ENCODE measurements around the gene PCBP2. TPM values are rescaled to one million over a fixed set of nuclear protein-coding genes. Genes with fewer than 3 reads are reported as not detected.

Gene PCBP2
- total RNA-seq, 1 donor from 2014 or later = 1,170 TPM

DNA sequence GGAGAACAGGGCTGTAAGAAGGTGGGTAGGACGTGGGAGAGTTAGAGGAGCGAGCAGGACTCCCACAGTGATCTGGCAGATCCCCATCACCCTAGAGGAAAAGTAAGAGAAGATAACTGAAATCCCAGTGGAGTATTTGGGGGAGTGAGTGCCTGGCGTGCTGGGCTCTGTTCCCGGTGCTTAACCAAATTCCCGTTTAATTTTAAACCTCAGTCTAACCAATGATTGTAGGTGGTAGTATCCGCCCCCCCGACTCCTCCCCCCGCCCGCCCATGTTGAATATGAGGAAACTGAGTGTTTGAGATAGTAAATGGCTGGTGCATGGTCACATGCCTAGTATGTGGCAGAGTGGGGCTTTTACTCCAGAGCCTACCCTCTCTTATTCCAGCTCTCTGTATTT lies 50.4 kb downstream of the PCBP2 start:
- Mint-ChIP-seq H3K9me3 (ENCODE audit: unreplicated experiment) (peaks cover 15% of the 10 kb centered on the region), H3K27ac (ENCODE audit: unreplicated experiment) (peak overlapping the region; percentile 95), H3K27me3 (ENCODE audit: unreplicated experiment) (peaks cover 27% of the 10 kb centered on the region)

DNA sequence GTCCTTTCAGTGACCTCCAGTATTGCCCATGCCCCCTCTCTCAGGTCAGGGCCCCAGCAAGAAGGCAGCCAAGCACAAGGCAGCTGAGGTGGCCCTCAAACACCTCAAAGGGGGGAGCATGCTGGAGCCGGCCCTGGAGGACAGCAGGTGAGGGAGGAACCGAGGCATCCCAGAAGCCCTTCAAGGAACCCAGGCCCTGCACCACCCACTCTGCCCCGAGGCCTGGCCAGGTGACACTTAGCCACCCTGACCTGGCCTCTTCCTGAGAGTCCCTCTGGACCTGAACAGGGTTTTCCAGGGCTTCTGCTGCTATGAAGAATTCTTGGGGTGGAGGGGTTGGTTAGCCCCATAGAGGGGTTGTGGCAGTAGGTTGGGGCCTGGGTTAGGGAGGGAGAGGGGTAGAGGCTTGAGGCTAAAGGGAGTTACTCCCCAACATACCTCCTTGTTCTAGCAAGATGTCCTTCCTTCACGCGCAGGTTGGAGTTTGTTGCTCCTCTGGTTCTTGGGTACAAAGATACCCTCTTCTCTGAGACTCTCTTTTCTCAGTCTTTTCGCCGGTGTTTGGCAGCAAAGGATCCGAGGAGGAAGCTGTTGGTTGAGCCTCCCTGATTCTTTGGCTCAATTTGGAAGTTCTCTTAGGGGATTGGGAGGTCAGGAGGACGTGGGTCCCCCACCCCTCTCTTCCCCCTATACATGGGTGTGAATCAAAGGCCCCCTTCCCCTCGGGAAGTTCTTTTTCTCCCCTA lies 51.3 kb downstream of the PCBP2 start:
- Mint-ChIP-seq H3K36me3 (ENCODE audit: unreplicated experiment) (no peaks in the 10 kb centered on the region), H3K27me3 (ENCODE audit: unreplicated experiment) (peaks cover 26% of the 10 kb centered on the region)

More for the DNA sequence above, 50.4 kb downstream of the PCBP2 start:
- Mint-ChIP-seq H3K4me3 (ENCODE audit: unreplicated experiment) (peak overlapping the region; percentile 91), H3K36me3 (ENCODE audit: unreplicated experiment) (no peaks in the 10 kb centered on the region), H3K4me1 (ENCODE audit: low read depth, unreplicated experiment) (peaks cover 18% of the 10 kb centered on the region)
- TF ChIP-seq, protein P1, sequence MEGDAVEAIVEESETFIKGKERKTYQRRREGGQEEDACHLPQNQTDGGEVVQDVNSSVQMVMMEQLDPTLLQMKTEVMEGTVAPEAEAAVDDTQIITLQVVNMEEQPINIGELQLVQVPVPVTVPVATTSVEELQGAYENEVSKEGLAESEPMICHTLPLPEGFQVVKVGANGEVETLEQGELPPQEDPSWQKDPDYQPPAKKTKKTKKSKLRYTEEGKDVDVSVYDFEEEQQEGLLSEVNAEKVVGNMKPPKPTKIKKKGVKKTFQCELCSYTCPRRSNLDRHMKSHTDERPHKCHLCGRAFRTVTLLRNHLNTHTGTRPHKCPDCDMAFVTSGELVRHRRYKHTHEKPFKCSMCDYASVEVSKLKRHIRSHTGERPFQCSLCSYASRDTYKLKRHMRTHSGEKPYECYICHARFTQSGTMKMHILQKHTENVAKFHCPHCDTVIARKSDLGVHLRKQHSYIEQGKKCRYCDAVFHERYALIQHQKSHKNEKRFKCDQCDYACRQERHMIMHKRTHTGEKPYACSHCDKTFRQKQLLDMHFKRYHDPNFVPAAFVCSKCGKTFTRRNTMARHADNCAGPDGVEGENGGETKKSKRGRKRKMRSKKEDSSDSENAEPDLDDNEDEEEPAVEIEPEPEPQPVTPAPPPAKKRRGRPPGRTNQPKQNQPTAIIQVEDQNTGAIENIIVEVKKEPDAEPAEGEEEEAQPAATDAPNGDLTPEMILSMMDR (IDR thresholded peaks at IDR 0.05; ENCODE audit: partially characterized antibody, unreplicated experiment) = no peak
- no peak for DNase-seq

DNA sequence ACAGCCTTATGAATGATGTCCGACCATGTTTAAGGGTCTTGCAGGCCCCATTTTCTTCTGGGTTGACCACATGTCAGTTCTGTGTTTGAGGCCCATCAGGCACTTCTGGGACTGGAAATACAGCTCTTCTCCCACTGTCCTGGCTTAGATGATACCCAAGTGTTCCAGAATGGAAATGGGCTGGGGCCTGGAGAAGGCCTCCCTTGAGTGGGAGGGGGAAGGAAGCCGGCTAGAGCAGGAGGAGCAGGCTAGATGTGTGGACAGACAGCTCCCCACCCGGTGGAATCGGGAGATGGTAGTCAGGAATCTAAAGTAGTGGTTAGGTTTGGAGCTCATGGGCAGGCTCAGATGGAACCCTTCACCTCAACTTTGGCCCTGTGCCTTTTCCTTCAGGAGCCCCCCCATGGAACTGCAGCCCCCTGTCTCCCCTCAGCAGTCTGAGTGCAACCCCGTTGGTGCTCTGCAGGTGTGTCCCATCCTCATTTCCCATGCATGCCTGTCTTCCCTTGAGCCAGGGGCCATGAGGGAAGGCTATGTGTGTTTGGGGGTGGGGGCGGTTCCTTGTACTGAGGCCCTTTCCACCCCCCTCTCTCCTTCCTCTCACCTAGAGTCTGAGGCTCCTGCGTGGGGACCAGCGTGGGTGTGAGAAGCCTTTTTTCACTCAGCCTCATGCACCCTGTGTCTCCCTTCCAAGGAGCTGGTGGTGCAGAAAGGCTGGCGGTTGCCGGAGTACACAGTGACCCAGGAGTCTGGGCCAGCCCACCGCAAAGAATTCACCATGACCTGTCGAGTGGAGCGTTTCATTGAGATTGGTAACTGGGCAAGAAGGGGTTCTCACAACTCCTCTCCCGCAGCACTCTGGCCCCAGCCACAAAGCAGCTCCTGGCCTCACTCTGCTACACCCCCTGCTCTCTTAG lies 52.4 kb downstream of the PCBP2 start:
- Mint-ChIP-seq H3K27me3 (ENCODE audit: unreplicated experiment) (peaks cover 16% of the 10 kb centered on the region), H3K4me1 (ENCODE audit: low read depth, unreplicated experiment) (peaks cover 15% of the 10 kb centered on the region), H3K36me3 (ENCODE audit: unreplicated experiment) (no peaks in the 10 kb centered on the region), H3K4me3 (ENCODE audit: unreplicated experiment) (no peak overlapping the region), H3K9me3 (ENCODE audit: unreplicated experiment) (peaks cover 4% of the 10 kb centered on the region), H3K27ac (ENCODE audit: unreplicated experiment) (no peak overlapping the region)
- TF ChIP-seq, protein P1 (IDR thresholded peaks at IDR 0.05; ENCODE audit: partially characterized antibody, unreplicated experiment) = no peak
- DNase-seq = no peak

More for the DNA sequence above, 51.3 kb downstream of the PCBP2 start:
- Mint-ChIP-seq H3K9me3 (ENCODE audit: unreplicated experiment) (peaks cover 13% of the 10 kb centered on the region), H3K4me1 (ENCODE audit: low read depth, unreplicated experiment) (peaks cover 16% of the 10 kb centered on the region), H3K4me3 (ENCODE audit: unreplicated experiment) (no peak overlapping the region), H3K27ac (ENCODE audit: unreplicated experiment) (no peak overlapping the region)
- DNase-seq = no peak
- TF ChIP-seq, protein P1 (IDR thresholded peaks at IDR 0.05; ENCODE audit: partially characterized antibody, unreplicated experiment) = no peak

DNA sequence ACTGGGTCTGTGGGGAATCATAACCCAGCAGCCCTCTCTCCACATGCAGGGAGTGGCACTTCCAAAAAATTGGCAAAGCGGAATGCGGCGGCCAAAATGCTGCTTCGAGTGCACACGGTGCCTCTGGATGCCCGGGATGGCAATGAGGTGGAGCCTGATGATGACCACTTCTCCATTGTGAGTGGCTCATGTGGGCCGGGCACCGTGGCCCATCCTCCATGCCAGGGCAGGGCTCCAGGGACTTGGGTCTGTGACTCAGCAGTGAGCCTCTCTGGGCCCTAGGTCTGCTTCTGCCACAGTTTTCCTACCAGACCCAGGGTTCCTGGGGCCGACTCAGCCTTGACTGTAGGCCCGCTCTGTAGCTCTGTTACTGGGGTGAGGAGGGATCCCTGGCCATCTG lies 53.2 kb downstream of the PCBP2 start:
- Mint-ChIP-seq H3K4me1 (ENCODE audit: low read depth, unreplicated experiment) (peaks cover 12% of the 10 kb centered on the region), H3K4me3 (ENCODE audit: unreplicated experiment) (no peak overlapping the region), H3K36me3 (ENCODE audit: unreplicated experiment) (no peaks in the 10 kb centered on the region), H3K27me3 (ENCODE audit: unreplicated experiment) (peaks cover 11% of the 10 kb centered on the region), H3K27ac (ENCODE audit: unreplicated experiment) (peak overlapping the region; percentile 64), H3K9me3 (ENCODE audit: unreplicated experiment) (peaks cover under 1% of the 10 kb centered on the region)
- TF ChIP-seq, protein P1 (IDR thresholded peaks at IDR 0.05; ENCODE audit: partially characterized antibody, unreplicated experiment) = no peak
- DNase-seq = no peak

Measured in glutamatergic neuron (in vitro differentiated cells).